Fibroblast of pulmonary artery (primary cell): ENCODE measurements around the gene BPIFB1.

Source experiments
- DNase-seq: peaks from one replicate; pipeline ENCODE4 v3.0.0-alpha.2; 2010; ENCODE audit warnings: low read depth
- H3K4me3 ChIP-seq: replicated peaks from 2 replicates; pipeline ENCODE4 v1.5.1; 2011; ENCODE audit warnings: low read depth, mild to moderate bottlenecking, control low read depth, low read length, moderate library complexity
- CTCF ChIP-seq: IDR thresholded peaks from 2 replicates; pipeline ENCODE4 v1.5.1; 2011; ENCODE audit warnings: mild to moderate bottlenecking, control low read depth, low read length, inconsistent platforms; ENCODE audit errors: missing control alignments

BPIFB1 gene

GRCh38 chr20:33349493-33349892 lies 66.5 kb downstream of the BPIFB1 start:
- DNase-seq = no peak
- no peak for TF ChIP-seq CTCF
- no peak overlapping the region for H3K4me3 ChIP-seq

DNA sequence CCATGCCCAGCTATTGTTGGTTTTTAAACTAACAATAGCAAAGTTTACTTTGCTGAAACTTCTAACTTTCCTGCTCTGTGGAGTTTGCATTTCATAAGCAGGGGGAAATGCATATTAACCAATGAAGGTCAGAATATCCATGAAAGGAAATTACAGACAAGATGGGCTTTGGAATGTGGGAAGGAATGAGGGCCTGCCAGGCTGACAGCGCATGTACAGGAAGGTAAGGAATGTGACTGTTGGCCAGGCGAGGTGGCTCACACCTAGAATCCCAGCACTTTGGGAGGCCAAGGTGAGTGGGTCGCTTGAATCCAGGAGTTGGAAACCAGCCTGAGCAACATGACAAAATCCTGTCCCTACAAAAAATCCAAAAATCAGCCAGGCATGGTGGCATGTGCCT lies 68.7 kb downstream of the BPIFB1 start:
- no peak for DNase-seq
- no peak for TF ChIP-seq CTCF
- H3K4me3 ChIP-seq = no peak overlapping the region

GRCh38 chr20:33352258-33353012 lies 69.4 kb downstream of the BPIFB1 start:
- no peak for DNase-seq
- H3K4me3 ChIP-seq = no peak overlapping the region
- no peak for TF ChIP-seq CTCF

GRCh38 chr20:33353013-33353402 lies 70.0 kb downstream of the BPIFB1 start:
- TF ChIP-seq CTCF = no peak
- H3K4me3 ChIP-seq = no peak overlapping the region
- DNase-seq = no peak
